HEK293T (cell line): ENCODE measurements around the gene PARP16.

Experiments used
- CTCF ChIA-PET: fragments of 350-600 bp; formaldehyde crosslinking; extraction: SDS; loops from one replicate; lab custom pipeline; 2021; ENCODE audit warnings: antibody characterized with exemption, inconsistent platforms; lab: Yijun Ruan, JAX
- POLR2A ChIA-PET: fragments of 350-600 bp; formaldehyde crosslinking; extraction: SDS; loops from one replicate; lab custom pipeline; 2020; ENCODE audit warnings: antibody characterized with exemption, inconsistent platforms; lab: Yijun Ruan, JAX
- DNase-seq: peaks from one replicate; pipeline ENCODE4 v3.0.0; 2012; ENCODE audit warnings: mixed read lengths; ENCODE audit errors: extremely low spot score
- ARNT ChIP-seq: fragments of 450-650 bp; IDR thresholded peaks from 2 replicates; pipeline ENCODE4 v1.6.1; 2017; ENCODE audit warnings: mild to moderate bottlenecking
- BHLHE40 ChIP-seq: fragments of 450-650 bp; IDR thresholded peaks from 2 replicates; pipeline ENCODE4 v1.6.1; 2016; ENCODE audit warnings: mild to moderate bottlenecking, moderate library complexity, borderline replicate concordance
- CTBP1 ChIP-seq: fragments of 450-650 bp; IDR thresholded peaks from 2 replicates; pipeline ENCODE4 v1.6.1; 2016; ENCODE audit warnings: borderline replicate concordance
- ELF4 ChIP-seq: fragments of 450-650 bp; IDR thresholded peaks from 2 replicates; pipeline ENCODE4 v1.6.1; 2017; ENCODE audit warnings: antibody characterized with exemption
- FOXA1 ChIP-seq: fragments of 450-650 bp; IDR thresholded peaks from 2 replicates; pipeline ENCODE4 v1.6.1; 2016; ENCODE audit warnings: mild to moderate bottlenecking
- FOXK2 ChIP-seq: fragments of 450-650 bp; IDR thresholded peaks from 2 replicates; pipeline ENCODE4 v1.6.1; 2016; ENCODE audit warnings: mild to moderate bottlenecking
- FOXM1 ChIP-seq: fragments of 450-650 bp; IDR thresholded peaks from 2 replicates; pipeline ENCODE4 v1.6.1; 2017; ENCODE audit warnings: mild to moderate bottlenecking, borderline replicate concordance
- HDGF ChIP-seq: fragments of 450-650 bp; IDR thresholded peaks from 2 replicates; pipeline ENCODE4 v1.6.1; 2017; ENCODE audit warnings: antibody characterized with exemption, borderline replicate concordance
- L3MBTL2 ChIP-seq: fragments of 450-650 bp; conservative IDR thresholded peaks from 2 replicates; pipeline ENCODE4 v1.6.1; 2016; ENCODE audit warnings: mild to moderate bottlenecking
- LEF1 ChIP-seq: fragments of 450-650 bp; IDR thresholded peaks from 2 replicates; pipeline ENCODE4 v1.6.1; 2017; ENCODE audit warnings: mild to moderate bottlenecking, borderline replicate concordance
- NFRKB ChIP-seq: fragments of 450-650 bp; IDR thresholded peaks from 2 replicates; pipeline ENCODE4 v1.6.1; 2016; ENCODE audit warnings: mild to moderate bottlenecking, moderate library complexity
- SP1 ChIP-seq: fragments of 450-650 bp; IDR thresholded peaks from 2 replicates; pipeline ENCODE4 v1.6.1; 2017
- SUZ12 ChIP-seq: fragments of 450-650 bp; IDR thresholded peaks from 2 replicates; pipeline ENCODE4 v1.6.1; 2016; ENCODE audit warnings: mild to moderate bottlenecking
- TARDBP ChIP-seq: fragments of 450-650 bp; IDR thresholded peaks from 2 replicates; pipeline ENCODE4 v1.6.1; 2016
- ZNF384 ChIP-seq: fragments of 450-650 bp; IDR thresholded peaks from 2 replicates; pipeline ENCODE4 v1.6.1; 2016
- TF ChIP-seq, protein P1 (sequence below): fragments of 450-650 bp; IDR thresholded peaks from 2 replicates; pipeline ENCODE4 v1.6.1; 2016

PARP16 gene

DNA sequence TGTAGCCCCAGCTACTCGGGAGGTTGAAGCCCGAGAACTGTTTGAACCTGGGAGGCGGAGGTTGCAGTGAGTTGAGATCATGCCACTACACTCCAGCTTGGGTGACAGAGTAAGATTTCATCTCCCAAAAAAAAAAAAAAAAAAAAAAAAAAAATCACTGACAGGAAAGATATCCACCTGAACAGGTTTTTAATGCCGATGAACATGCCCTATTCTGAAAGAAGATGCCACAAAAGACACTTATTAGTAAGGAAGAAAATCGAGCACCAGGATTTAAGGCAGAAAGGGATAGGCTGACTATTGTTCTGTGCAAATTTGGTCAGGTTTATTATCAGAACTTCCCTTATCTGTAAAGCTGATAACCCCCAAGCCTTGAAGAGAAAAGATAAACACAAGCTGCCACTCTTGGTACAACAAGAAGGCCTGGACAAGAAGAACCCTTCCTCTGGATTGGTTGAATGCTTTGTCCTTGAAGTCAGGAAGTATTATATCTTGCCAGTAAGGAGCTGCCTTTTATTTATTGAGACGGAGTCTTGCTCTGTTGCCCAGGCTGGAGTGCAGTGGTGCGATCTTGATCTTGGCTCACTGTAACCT lies 2.7 kb upstream of the PARP16 start:
- ChIA-PET POLR2A (interaction anchor here (1.4 kb wide), 1 partner anchor 15 kb away, joined by 11 read pairs; the partner anchor contains the start of gene RNU5B-1), CTCF (no interaction called here)
- no peak for DNase-seq
- TF ChIP-seq NFRKB (no peak), LEF1 (no peak), CTBP1 (no peak), L3MBTL2 (no peak), TARDBP (no peak), ELF4 (no peak), SP1 (no peak), HDGF (no peak), FOXM1 (no peak), FOXK2 (no peak)
- TF ChIP-seq, protein P1, sequence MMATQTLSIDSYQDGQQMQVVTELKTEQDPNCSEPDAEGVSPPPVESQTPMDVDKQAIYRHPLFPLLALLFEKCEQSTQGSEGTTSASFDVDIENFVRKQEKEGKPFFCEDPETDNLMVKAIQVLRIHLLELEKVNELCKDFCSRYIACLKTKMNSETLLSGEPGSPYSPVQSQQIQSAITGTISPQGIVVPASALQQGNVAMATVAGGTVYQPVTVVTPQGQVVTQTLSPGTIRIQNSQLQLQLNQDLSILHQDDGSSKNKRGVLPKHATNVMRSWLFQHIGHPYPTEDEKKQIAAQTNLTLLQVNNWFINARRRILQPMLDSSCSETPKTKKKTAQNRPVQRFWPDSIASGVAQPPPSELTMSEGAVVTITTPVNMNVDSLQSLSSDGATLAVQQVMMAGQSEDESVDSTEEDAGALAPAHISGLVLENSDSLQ = no peak

DNA sequence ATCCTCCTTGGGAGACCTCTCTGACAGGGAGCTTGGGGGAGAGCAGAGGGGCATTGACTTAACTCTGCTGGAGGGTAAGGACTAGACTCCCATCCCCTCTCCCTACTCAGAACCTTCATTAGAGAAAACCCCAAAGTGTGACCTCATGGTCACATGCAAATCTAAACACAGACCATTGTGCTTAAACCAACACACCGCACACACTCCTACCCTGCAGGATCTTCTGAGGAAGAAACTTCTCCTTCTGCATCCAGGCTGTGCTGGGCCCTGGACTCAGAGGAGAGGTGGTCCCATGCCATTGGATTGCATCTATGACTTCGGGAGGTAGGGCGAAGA lies 805 bp upstream of the PARP16 start:
- no peak for DNase-seq
- CTCF ChIA-PET = interaction anchor here (0.9 to 1.3 kb wide), 2 partner anchors 11 to 17 kb away, joined by 3 to 9 read pairs; no protein-coding TSS in a partner anchor
- POLR2A ChIA-PET = interaction anchor here (1.3 to 3.7 kb wide), 4 partner anchors 9 to 102 kb away, joined by 3 to 71 read pairs (median 7); partner anchors contain the start of genes CLPX, RNU5A-1 and RNU5B-1
- no peak for TF ChIP-seq SUZ12
- no peak for TF ChIP-seq CTBP1
- no peak for TF ChIP-seq L3MBTL2
- no peak for TF ChIP-seq ARNT
- no peak for TF ChIP-seq NFRKB
- TF ChIP-seq FOXM1 = no peak
- no peak for TF ChIP-seq ELF4

DNA sequence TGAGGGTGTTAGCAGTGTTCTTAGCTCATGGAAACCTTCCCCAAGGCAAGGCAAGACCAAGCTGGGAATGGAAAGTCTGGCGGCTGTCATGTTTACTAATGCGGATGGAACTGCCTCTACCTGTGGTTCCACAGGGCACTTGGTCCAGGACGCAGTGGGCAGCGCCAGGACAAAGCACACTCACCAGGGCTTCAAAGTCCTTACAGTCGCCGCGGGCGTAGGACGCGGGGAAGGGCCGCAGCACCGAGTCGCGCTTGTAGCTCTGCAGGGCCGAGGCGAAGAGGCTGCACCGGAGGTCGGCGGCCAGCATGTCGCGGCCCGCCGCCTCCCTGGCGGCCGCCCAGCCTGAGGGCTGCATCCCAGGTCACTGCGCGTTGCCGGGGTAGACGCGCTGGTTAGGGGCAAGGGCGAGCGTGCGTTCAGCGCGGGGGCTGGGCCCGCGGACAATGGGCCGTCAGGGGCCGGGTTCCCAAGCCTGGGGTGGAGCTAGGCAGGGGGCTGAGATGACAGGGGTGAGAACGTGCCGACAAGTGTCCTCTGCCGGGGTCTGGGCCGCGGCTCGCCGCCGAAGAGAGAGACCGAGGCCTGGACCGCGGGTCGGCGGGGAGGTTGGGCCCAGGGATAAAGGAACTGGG lies 497 bp downstream of the PARP16 start:
- ChIA-PET POLR2A (interaction anchor here (0.6 to 3.7 kb wide), 18 partner anchors 9 to 984 kb away, joined by 3 to 71 read pairs (median 4); partner anchors contain the start of genes CLPX, INTS14, RNU5A-1 and RNU5B-1), CTCF (interaction anchor here (1.0 to 1.3 kb wide), 6 partner anchors 11 to 115 kb away, joined by 3 to 9 read pairs (median 4); no protein-coding TSS in a partner anchor)
- DNase-seq = peak; percentile 38

GRCh38 chr15:65285291-65286068 lies 1.2 kb downstream of the PARP16 start:
- DNase-seq = no peak
- ChIA-PET POLR2A (interaction anchor here (0.6 to 3.7 kb wide), 10 partner anchors 10 to 985 kb away, joined by 3 to 71 read pairs (median 5); partner anchors contain the start of genes CLPX and RNU5B-1), CTCF (interaction anchor here (0.9 to 1.3 kb wide), 6 partner anchors 10 to 116 kb away, joined by 3 to 4 read pairs (median 3); no protein-coding TSS in a partner anchor)

More for the DNA sequence above, 497 bp downstream of the PARP16 start:
- no peak for TF ChIP-seq HDGF
- TF ChIP-seq L3MBTL2 = peak; percentile 64

GRCh38 chr15:65278480-65278879 lies 8.2 kb downstream of the PARP16 start:
- DNase-seq = no peak
- TF ChIP-seq HDGF = no peak
- TF ChIP-seq FOXA1 = no peak
- TF ChIP-seq ZNF384 = no peak
- no peak for TF ChIP-seq FOXK2
- no peak for TF ChIP-seq SUZ12
- TF ChIP-seq NFRKB = no peak
- TF ChIP-seq L3MBTL2 = no peak
- no peak for TF ChIP-seq TARDBP
- no peak for TF ChIP-seq FOXM1
- TF ChIP-seq CTBP1 = no peak
- no peak for TF ChIP-seq ELF4
- no peak for TF ChIP-seq BHLHE40
- TF ChIP-seq SP1 = no peak
- TF ChIP-seq, protein P1 = no peak
- no peak for TF ChIP-seq ARNT
- no peak for TF ChIP-seq LEF1
- POLR2A ChIA-PET = interaction anchor here (1.4 to 6.8 kb wide), 3 partner anchors 8 to 93 kb away, joined by 5 to 38 read pairs (median 7); partner anchors contain the start of genes CLPX, PARP16 and RNU5B-1
- CTCF ChIA-PET = interaction anchor here (1.1 kb wide), 1 partner anchor 20 kb away, joined by 4 read pairs; no protein-coding TSS in a partner anchor

More at GRCh38 chr15:65285291-65286068, 1.2 kb downstream of the PARP16 start:
- no peak for TF ChIP-seq NFRKB
- TF ChIP-seq, protein P1 = peak; percentile 41; the same call in 1 of the 2 replicates
- TF ChIP-seq HDGF = 0 out of 2 replicates have a peak, but pooled peaks have one; percentile 28
